ENCODE results near the gene NFIA.

Gene NFIA

GRCh38 chr1:61307422-61308142 is 225.2 kb downstream of the NFIA start:
- TF ChIP-seq ZNF274 (IDR thresholded peaks at IDR 0.05; ENCODE audit: low read depth, low read length) = no peak
- no peak overlapping the region for H3K4me3 ChIP-seq (ENCODE audit: low read length)

DNA sequence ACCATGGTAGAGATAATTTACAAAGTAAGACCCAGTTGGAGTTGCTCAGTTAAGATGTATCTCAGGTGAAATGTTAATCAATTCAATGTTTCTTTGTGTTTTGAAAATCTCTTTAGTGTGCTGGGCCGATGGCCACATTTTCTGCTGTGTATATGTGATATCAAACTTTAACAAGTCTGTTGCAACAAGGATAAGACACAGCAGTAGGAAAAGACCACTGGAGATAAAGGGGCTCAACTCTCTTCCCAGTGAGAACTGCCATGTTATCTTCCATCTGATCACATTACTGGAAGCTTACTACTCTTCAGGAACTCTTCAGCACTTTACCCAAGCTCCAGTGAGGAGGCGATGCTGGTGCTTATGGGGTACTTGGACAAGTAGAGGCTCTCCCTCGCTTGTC is 227.7 kb downstream of the NFIA start:
- no peak overlapping the region for H3K4me3 ChIP-seq (ENCODE audit: low read length)
- no peak for TF ChIP-seq ZNF274 (IDR thresholded peaks at IDR 0.05; ENCODE audit: low read depth, low read length)

DNA sequence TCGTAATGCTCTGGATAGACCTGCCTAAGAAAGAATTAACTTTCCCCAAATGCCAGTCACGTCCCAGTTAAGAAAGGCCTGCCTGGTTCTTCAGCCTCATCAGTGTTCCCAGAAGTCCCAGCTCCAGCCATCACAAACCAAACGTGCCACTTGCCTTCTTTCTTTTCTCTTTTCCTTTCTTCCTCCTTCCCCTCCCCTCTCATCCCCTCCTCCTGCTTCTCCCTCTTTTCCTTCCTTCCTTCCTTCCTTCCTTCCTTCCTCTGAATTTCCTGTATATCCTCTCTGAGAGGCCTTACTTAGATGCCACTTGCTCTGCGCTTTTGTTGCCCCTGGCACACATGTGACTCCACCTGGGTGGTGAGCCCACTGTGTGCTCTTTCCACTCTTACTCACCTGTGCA is 228.2 kb downstream of the NFIA start:
- no peak overlapping the region for H3K4me3 ChIP-seq (ENCODE audit: low read length)
- no peak for TF ChIP-seq ZNF274 (IDR thresholded peaks at IDR 0.05; ENCODE audit: low read depth, low read length)

GRCh38 chr1:61313906-61314422 is 231.6 kb downstream of the NFIA start:
- no peak for TF ChIP-seq ZNF274 (IDR thresholded peaks at IDR 0.05; ENCODE audit: low read depth, low read length)
- H3K4me3 ChIP-seq (ENCODE audit: low read length) = no peak overlapping the region

DNA sequence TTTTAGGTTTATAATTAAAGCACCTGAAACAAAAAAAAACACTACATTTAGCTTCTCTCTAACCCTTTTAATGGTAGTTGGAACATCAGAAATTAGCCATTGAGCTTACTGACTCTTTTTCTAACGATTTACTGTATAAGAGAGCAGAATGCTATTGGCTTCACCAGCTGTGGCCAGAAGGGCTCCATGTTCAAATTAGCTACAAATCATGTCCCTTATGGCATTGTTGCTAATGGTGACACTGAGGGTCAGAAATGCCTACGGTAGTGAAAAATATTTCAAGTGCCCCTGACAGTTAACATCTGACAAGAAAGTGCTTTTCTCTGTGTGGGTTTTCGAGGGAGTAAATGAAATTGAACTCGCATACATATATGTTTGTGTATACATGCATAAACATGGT is 232.7 kb downstream of the NFIA start:
- H3K4me3 ChIP-seq (ENCODE audit: low read length) = no peak overlapping the region
- no peak for TF ChIP-seq ZNF274 (IDR thresholded peaks at IDR 0.05; ENCODE audit: low read depth, low read length)

DNA sequence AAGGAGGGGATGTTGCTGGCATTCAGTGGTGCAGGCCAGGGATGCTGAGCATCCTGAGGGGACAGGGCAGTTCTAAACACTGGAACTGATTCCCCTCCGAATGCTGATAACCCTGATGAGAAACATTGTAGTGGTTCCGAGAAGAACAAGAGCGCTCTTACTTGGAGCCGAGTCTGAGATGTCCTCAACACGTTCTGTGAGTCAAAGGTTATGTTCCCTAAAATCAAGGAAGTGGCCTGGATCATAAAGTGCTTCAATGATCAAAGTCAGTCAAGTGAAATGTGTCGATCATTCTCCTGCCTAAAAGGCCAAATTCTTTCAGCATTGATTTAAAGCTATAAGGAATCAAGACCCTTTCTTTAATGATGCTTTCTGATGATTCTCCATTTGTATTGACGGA is 234.1 kb downstream of the NFIA start:
- no peak overlapping the region for H3K4me3 ChIP-seq (ENCODE audit: low read length)
- no peak for TF ChIP-seq ZNF274 (IDR thresholded peaks at IDR 0.05; ENCODE audit: low read depth, low read length)

DNA sequence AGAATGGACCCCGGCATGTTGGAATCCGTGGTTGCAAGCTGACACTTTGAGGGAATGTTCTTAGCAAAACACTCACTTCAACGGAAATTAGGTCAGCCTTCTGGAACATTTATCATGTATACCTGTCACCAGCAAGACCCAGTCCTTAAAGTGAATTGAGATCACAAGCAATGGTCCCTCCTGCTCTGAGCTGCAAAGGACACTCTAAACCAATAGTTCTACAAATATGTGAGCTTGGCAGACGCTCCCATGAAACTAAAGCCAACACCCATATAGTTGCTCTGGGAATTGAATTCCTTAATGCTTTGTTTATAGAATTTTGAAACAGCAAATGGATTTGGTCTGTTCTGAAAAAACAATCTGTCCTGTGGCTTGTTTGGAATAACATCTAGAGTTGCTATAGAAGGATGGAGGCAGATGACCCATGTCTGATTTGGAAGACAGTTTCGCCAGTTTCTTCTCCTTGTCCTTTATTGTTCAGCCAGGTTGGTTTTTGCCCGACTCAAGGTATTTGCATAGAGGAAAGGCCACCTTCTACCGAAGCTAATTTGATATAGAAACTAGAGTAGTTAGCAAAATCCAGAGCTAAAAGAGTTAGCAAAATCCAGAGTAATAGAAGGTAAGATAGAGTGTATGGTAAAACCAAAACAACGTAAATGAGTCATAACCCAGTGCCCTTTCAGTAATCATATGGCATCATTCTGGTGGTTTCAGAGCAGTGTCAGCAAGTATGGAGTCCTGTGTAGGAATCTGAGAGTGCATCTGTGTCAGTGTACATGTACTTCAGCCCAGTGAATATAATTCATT is 236.2 kb downstream of the NFIA start:
- 0 out of 2 replicates have a peak overlapping the region, but pooled peaks have one; percentile 8 for H3K4me3 ChIP-seq (ENCODE audit: low read length)
- no peak for TF ChIP-seq ZNF274 (IDR thresholded peaks at IDR 0.05; ENCODE audit: low read depth, low read length)

- no peak for TF ChIP-seq ZNF274 (IDR thresholded peaks at IDR 0.05; ENCODE audit: low read depth, low read length)
- H3K4me3 ChIP-seq (ENCODE audit: low read length) = no peak overlapping the region
These were observed 238.2 kb downstream of the NFIA start for GRCh38 chr1:61320575-61320974.

DNA sequence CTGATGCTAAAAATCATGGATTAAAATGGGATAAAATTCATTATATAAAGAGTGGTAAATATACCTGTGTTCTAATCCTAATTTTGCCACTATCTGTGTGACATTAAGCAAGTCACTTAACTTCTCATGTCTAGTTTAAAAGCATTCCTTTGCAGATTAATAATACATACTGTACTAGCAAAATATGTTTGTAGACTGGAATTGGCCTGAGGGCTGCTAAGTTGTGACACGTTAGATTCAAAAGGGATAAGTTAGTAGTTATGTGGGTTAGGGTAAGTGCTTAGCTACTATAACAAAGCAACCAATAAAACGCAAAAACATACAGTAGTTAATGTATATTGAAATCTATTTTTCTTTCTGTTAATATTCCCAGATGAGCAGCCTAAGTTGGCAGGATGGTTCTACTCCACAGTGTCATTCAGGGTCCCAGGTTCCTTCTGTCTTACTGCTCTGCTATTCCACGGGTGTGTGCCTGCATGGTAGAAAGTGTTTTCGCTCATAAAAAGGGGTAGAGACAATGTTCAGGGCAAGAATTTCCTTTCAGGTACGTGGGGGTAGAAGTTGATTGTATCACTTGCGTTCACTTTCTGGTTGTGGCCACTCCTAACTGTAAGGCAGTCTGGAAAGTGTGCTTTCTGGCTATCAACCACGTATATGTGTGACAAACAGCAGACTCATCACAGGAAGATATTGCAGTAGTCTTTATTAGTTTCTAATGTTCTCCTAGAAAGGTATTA is 239.8 kb downstream of the NFIA start:
- no peak for TF ChIP-seq ZNF274 (IDR thresholded peaks at IDR 0.05; ENCODE audit: low read depth, low read length)
- H3K4me3 ChIP-seq (ENCODE audit: low read length) = no peak overlapping the region

- TF ChIP-seq ZNF274 (IDR thresholded peaks at IDR 0.05; ENCODE audit: low read depth, low read length) = no peak
- H3K4me3 ChIP-seq (ENCODE audit: low read length) = no peak overlapping the region
These were observed 240.4 kb downstream of the NFIA start for GRCh38 chr1:61322769-61323168.

GRCh38 chr1:61323681-61324328 is 241.4 kb downstream of the NFIA start:
- no peak for TF ChIP-seq ZNF274 (IDR thresholded peaks at IDR 0.05; ENCODE audit: low read depth, low read length)
- no peak overlapping the region for H3K4me3 ChIP-seq (ENCODE audit: low read length)

GRCh38 chr1:61326713-61327112 is 244.4 kb downstream of the NFIA start:
- no peak for TF ChIP-seq ZNF274 (IDR thresholded peaks at IDR 0.05; ENCODE audit: low read depth, low read length)
- no peak overlapping the region for H3K4me3 ChIP-seq (ENCODE audit: low read length)

GRCh38 chr1:61327436-61327835 is 245.1 kb downstream of the NFIA start:
- no peak overlapping the region for H3K4me3 ChIP-seq (ENCODE audit: low read length)
- TF ChIP-seq ZNF274 (IDR thresholded peaks at IDR 0.05; ENCODE audit: low read depth, low read length) = no peak

GRCh38 chr1:61329556-61329955 is 247.2 kb downstream of the NFIA start:
- TF ChIP-seq ZNF274 (IDR thresholded peaks at IDR 0.05; ENCODE audit: low read depth, low read length) = no peak
- no peak overlapping the region for H3K4me3 ChIP-seq (ENCODE audit: low read length)
